Measurements from ENCODE around the gene ABCD2. TPM values are rescaled to one million over a fixed set of nuclear protein-coding genes. Genes with fewer than 3 reads are reported as not detected.

ABCD2 gene
- total and polyA plus RNA-seq, 2 donors (not counting 1 experiment from before 2014, with no cell fraction given): 0.14 to 0.33 TPM

DNA sequence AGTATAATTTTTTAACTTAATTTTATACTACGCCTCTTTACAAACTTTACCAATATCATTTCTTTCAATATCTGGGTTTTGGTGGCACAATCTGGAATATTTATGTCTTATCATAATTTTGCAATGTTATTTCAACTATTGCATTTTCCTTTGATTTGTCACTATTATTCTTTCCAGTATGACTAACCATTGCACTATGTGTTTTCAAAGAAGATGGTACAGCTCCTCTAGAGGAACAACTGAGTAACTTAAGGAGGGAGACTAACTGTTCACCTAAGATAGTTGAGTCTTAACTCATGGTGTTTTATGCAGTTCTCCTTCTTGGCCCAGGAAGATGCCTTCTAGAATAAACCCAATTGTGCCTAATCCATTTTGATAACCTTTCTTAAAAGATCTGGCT lies 116.2 kb downstream of the ABCD2 start:
- Histone ChIP-seq H3K9me3 (ENCODE audit: control insufficient read depth, insufficient read depth, low read depth, low read length) (no peaks in the 10 kb centered on the region), H3K4me1 (ENCODE audit: control insufficient read depth, extremely low read depth, insufficient read depth, low read length) (no peaks in the 10 kb centered on the region), H3K9ac (ENCODE audit: insufficient read depth, low read length) (no peak overlapping the region), H3K36me3 (ENCODE audit: control insufficient read depth, insufficient read depth, low read length) (no peaks in the 10 kb centered on the region), H3K27me3 (ENCODE audit: control insufficient read depth, insufficient read depth, low read length) (no peaks in the 10 kb centered on the region), H3K4me2 (ENCODE audit: extremely low read depth, insufficient read depth, low read length) (no peak overlapping the region), H3K27ac (ENCODE audit: insufficient read depth, low read length) (no peak overlapping the region), H3K79me2 (ENCODE audit: control insufficient read depth, insufficient read depth, low read length) (no peaks in the 10 kb centered on the region), H4K20me1 (ENCODE audit: control insufficient read depth, extremely low read depth, insufficient read depth, low read length) (no peaks in the 10 kb centered on the region), H2AFZ (ENCODE audit: low read length) (no peak overlapping the region), H3K4me3 (replicated peaks in 1 of 4; ENCODE audit: control extremely low read depth in 1 of 4, insufficient read depth in 1 of 4, low read depth in 3 of 4, low read length in 4 of 4) (no peak overlapping the region)
- peak; percentile 48 to 54 for DNase-seq (ENCODE audit: low read depth in 2 of 2)
- TF ChIP-seq EZH2 (IDR thresholded peaks at IDR 0.05; ENCODE audit: low read length, missing control alignments): no peak
- TF ChIP-seq, protein P1, sequence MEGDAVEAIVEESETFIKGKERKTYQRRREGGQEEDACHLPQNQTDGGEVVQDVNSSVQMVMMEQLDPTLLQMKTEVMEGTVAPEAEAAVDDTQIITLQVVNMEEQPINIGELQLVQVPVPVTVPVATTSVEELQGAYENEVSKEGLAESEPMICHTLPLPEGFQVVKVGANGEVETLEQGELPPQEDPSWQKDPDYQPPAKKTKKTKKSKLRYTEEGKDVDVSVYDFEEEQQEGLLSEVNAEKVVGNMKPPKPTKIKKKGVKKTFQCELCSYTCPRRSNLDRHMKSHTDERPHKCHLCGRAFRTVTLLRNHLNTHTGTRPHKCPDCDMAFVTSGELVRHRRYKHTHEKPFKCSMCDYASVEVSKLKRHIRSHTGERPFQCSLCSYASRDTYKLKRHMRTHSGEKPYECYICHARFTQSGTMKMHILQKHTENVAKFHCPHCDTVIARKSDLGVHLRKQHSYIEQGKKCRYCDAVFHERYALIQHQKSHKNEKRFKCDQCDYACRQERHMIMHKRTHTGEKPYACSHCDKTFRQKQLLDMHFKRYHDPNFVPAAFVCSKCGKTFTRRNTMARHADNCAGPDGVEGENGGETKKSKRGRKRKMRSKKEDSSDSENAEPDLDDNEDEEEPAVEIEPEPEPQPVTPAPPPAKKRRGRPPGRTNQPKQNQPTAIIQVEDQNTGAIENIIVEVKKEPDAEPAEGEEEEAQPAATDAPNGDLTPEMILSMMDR (conservative IDR thresholded peaks at IDR 0.05 in 1 of 2, IDR thresholded peaks at IDR 0.05 in 1 of 2; ENCODE audit: low read depth in 1 of 2, low read length in 2 of 2): peak in 1 of 2 donors; percentile 17

DNA sequence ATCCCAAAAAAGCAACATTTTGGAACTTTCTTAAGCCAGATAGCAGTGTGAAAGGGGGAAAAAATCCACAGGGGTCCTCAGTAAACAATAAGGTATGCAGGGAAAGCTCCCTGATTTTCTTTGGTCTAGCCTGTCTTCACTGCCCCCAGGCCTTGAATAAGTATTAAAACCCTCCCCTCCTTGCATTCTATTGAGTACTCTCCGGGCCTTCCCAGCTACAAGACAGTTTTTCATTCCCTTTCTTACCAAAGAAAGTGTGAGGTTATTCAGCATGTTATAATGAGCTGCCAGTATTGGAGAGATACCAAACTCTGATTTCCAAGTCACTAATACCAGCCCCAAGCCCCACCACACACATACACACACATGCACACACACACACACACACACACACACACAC lies 116.9 kb downstream of the ABCD2 start:
- H3K9ac ChIP-seq (ENCODE audit: insufficient read depth, low read length): no peak overlapping the region
- H3K4me3 ChIP-seq (replicated peaks in 1 of 4; ENCODE audit: control extremely low read depth in 1 of 4, insufficient read depth in 1 of 4, low read depth in 3 of 4, low read length in 4 of 4): no peak overlapping the region
- no peak overlapping the region for H3K4me2 ChIP-seq (ENCODE audit: extremely low read depth, insufficient read depth, low read length)
- H4K20me1 ChIP-seq (ENCODE audit: control insufficient read depth, extremely low read depth, insufficient read depth, low read length): no peaks in the 10 kb centered on the region
- H3K9me3 ChIP-seq (ENCODE audit: control insufficient read depth, insufficient read depth, low read depth, low read length): no peaks in the 10 kb centered on the region
- H3K4me1 ChIP-seq (ENCODE audit: control insufficient read depth, extremely low read depth, insufficient read depth, low read length): no peaks in the 10 kb centered on the region
- no peaks in the 10 kb centered on the region for H3K27me3 ChIP-seq (ENCODE audit: control insufficient read depth, insufficient read depth, low read length)
- no peaks in the 10 kb centered on the region for H3K36me3 ChIP-seq (ENCODE audit: control insufficient read depth, insufficient read depth, low read length)
- H3K27ac ChIP-seq (ENCODE audit: insufficient read depth, low read length): no peak overlapping the region
- H2AFZ ChIP-seq (ENCODE audit: low read length): no peak overlapping the region
- no peaks in the 10 kb centered on the region for H3K79me2 ChIP-seq (ENCODE audit: control insufficient read depth, insufficient read depth, low read length)
- DNase-seq (ENCODE audit: low read depth in 2 of 2): no peak
- TF ChIP-seq EZH2 (IDR thresholded peaks at IDR 0.05; ENCODE audit: low read length, missing control alignments): no peak
- TF ChIP-seq, protein P1 (conservative IDR thresholded peaks at IDR 0.05 in 1 of 2, IDR thresholded peaks at IDR 0.05 in 1 of 2; ENCODE audit: low read depth in 1 of 2, low read length in 2 of 2): no peak

Other genes with a start within 250 kb of the ABCD2 start
- gene KIF21A, start 176.7 kb downstream of the ABCD2 start, total RNA-seq: 2.8 and 5.9 TPM in 2 replicates
- 2.5 and 3.9 TPM in 2 replicates for gene KIF21A, start 176.7 kb downstream of the ABCD2 start, polyA plus RNA-seq

Data from fibroblast of lung (primary cell).